UCSD-AML1 (cell line): ENCODE results near the gene KIF1A.
"Not testable (repeated sequence)": the region's sequence is repeated elsewhere in the genome, so short reads cannot be mapped to it uniquely, and the experiment has no call there.

Experiments
- DNase-seq: peaks from one replicate; lab custom pipeline; 2025; ENCODE audit not compliant: unreplicated experiment; lab: John Stamatoyannopoulos, UW

Gene KIF1A

DNA sequence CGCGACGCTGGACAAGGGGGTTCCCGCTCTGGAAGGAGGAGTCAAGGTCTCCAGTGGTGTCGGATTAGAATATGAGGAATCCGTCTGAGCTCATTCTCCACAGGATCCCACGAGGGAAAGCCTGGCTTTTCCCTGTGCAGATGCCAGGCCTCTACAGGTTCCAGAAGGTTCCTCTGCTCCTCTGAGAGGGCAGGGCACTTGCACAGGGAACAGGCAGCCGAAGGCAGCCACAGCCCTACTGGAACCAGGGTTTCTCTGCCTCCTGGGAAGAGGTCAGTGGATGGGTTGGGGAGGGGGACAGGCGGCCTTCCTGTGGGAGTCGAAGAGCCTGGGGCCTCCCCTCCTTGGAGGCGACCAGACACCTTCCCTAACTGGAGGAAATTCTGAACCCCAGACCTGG is 130.0 kb downstream of the KIF1A start:
- no peak for DNase-seq

DNA sequence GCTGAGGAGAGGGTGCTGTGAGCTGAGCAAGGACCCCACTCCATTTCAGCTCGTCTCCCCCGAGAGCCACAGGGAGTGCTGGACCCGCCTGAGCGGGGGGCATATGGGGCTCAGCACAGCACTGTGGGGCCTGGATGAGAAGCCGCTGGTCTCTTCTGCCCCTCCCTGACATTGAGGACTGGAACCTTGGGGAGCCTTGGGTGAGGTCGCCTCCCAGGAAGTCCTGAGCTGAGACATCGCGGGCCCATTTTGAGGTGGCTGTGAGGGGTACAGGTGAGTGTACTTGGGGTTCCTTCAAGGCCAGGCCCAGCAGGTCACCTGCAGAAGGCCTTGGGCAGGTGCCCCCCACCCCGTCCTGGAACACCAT is 131.5 kb downstream of the KIF1A start:
- DNase-seq, result no peak

DNA sequence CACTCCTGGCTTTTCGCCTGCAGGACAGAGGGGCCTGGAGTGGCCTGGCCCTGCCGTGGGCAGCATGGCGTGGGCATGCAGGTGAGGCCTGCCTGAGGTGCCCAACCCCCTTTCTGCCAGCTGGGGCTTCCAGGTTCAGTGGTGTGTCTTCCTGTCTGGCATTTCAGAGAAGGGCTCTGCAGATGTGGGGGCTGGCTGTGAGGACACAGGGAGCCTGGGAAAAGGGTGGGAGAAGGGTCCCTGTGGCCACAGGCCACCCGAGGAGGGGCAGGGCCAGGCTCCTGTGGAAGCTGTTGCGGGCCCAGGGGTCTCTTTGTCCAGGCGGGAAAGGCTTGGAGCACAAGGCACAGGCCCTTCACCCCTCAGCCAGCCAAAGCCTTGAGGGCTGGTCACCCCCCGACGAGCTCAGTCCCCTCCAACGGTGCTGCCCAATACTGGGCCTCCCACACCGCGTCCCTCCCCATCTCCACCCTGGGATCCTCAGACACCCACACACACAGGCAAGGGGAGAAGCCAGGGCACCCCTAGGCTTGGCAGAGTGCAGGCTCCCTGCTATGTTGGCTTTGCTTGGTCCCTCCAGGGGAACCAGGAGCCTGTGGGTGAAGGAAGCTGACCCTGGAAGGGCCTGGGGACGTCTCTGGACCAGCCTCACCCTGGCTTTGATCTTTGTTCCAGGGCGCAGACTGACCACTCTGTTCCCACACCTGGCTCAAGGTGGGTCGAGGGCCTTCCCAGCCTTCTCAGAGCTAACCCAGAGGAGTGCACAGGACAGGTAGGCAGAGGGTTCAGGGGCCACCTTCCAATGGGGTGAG is 132.1 kb downstream of the KIF1A start:
- no peak for DNase-seq

DNA sequence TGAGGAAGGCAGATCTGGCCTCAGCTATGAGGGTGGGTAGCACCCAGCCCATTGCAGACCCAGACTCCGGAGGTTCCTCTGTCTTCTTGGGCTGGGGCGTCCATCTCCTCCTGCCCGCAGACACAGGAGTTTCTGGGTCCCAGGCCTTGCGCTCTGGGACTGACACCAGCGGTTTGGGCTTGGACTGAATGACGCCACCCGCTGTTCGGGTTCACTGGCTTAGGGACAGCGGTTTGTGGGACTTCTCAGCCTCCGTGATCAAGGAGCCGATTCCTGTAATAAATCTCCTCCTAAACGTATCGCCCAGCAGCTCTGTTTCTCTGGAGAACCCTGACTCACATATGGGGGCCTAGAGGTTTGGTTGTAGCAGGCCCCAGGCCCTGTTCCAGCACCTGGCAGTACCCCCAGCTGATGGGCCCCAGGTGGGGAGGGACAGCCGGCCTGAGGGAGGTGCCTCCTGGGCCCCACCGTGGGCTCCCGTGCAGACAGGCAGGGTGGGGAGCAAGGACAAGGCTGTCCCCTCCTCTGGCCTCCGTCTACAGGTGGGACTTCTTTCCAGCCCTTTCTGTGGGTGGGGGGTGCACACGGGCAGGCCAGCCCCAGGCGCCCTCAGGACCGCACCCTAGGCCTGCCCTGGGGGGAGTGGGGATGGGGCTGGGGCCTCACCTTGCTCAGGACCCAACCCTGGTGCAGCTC is 132.8 kb downstream of the KIF1A start:
- DNase-seq, result no peak

DNA sequence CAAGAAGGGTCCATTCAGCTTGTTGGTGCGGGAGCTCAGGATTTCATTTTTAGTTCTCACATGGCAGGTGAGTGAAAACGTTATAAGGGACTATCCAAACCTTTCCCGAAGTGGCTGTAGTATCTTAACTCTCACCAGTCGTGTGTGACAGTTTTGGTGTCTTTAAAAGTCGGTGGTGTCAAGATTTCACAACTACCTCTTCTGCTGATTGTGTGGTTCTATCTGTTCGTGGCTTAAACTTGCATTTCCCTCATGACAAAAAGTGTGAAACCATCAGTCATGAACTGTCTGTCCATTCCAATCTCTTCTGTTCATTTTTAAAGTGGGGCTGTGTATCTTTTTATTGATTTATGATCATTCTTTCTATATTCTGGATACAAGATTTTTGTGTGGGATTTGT is 133.6 kb downstream of the KIF1A start:
- no peak for DNase-seq

DNA sequence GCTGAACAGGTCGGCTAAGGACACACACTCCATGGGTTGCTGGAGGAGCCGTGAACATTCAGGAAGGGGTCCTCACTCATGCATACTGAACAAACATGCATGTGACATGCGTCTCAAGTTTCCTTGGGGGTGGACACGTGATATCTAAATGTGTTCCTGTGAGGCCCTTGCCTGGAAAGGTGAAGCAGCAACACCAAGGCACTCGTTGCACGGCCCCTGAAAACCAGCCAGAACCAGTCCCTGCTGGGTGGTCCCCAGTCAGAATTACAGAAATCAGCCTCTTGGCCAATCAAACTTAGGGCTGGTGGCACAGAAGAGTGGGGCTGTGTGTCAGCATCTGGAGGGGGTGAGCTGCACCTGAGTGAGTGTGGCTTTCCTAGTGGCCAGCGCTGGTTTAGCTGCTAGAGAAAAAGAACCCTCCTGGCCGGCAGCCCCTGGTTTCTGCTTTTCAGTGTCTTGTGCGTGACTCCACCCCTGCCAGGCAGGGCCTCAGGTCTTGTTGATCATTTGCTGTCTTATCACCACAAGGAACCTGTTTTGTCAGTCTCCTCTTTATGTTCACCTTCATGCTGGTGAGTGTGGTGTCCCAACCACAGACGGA is 134.1 kb downstream of the KIF1A start:
- DNase-seq, result no peak

DNA sequence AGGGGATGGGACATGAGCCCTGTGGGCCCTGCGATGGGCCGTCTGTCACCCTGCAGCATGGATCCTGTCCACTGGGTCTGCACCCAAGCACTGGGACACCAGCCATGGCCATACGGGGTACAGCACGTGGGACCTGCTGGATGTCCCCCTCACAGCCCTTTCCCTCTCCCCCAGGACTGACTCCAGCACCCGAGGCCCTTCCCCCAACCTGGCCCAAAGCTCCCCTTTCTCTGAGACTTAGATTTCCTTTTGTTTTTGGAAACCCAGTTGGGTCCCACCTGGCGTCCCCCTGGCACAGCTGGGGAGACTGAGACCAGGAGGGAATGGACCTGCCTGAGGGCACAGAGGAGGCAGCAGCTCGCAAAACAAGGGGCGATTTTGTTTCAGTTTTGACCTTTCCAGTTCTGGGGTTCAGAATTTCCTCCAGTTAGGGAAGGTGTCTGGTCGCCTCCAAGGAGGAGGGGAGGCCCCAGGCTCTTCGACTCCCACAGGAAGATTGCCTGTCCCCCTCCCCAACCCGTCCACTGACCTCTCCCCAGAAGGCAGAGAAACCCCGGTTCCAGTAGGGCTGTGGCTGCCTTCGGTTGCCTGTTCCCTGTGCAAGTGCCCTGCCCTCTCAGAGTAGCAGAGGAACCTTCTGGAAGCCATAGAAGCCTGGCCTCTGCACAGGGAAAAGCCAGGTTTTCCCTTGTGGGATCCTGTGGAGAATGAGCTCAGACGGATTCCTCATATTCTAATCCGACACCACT is 135.9 kb downstream of the KIF1A start:
- not testable (repeated sequence) for DNase-seq

DNA sequence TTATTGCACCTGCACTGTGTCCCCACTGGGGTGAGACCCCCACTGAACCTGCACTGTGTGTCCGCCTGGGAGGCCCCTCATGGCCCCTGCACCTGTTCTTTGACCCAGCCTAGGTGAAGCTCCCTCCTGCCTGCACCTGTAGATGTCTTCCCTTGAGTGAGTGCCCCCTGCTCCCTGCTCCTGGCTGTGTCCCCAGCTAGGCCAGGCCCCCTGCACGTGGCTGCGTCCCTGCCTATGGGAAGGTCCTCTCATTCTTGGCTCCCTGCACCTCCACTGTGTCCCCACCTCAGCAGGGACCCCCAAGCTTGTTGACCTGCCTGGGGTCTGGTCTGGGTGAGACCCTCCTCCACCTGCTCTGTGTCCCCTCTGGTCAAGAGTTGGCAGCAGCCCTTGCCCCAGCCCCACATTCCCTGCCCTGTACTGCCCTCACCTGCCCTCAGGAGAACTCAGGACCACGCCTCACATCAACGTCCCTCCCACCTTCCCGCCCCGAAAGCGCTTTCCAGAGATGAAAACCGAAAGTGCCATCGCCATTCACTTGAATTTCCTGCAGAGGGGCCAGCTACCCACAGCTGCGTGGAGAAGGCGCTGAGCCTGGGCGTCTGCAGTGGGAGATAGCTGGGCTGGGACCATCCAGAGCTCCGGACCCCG is 136.6 kb downstream of the KIF1A start:
- DNase-seq, result not testable (repeated sequence)

DNA sequence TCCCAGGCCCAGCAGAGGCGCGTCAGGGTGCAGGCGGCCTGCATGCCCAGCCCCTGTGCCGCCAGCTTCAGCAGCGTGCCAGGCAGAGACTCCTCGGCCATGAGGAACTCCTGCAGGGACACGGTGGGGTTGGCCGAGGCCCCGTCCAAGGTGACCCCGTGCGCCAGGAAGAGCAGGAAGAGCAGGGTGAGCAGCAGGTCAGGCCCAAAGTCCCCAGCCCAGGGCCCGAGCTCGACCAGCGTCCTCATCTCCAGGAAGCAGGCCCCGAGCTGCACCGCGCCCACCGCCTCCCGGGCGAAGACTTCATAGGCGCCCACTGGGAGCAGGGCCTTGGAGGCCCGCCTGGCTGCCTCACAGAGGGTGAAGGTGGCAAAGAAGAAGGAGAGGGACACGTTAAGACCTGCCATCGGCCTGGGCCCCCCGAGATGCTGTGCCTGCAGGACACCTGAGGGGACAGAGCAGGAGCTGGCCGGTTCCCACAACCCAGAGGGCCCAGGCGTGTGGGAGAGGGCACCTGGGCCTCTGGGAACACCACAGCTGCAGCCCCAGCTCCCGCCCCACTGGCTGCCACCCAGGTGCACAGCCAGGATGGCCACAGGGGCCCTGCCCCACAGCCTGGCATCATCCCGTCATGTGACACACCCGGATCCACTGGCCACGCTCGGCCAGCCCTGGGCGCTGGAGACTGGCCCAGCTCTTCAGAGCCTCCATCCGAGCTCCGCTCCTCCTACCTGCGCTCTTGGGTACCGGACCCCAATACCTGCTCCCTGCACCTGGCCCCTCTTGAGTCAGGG is 137.4 kb downstream of the KIF1A start, which contains the start of gene AQP12B:
AQP12B (minus strand) TSS at position 455 of the 794 bp plus-strand sequence; CDS start at position 407, 48 bp downstream.
- not testable (repeated sequence) for DNase-seq

DNA sequence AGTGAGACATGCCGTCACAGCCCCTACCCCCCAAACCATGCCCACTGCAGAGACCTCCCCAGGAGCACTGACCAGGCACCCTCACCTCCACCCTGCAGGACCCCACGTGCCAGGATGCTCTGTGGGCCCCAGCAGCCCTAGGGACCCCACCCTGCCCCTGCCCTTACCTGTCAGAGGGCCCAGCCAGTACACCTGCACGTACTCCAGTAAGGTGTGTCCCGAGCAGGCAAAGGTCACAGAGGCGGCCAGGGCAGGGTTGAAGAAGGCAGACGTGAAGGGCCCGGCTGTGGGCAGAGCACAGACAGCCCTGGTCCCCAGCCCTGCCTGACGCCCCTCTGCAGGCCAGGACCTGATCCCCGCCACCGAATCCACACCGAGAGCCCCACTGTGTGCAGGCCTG is 139.8 kb downstream of the KIF1A start:
- not testable (repeated sequence) for DNase-seq

DNA sequence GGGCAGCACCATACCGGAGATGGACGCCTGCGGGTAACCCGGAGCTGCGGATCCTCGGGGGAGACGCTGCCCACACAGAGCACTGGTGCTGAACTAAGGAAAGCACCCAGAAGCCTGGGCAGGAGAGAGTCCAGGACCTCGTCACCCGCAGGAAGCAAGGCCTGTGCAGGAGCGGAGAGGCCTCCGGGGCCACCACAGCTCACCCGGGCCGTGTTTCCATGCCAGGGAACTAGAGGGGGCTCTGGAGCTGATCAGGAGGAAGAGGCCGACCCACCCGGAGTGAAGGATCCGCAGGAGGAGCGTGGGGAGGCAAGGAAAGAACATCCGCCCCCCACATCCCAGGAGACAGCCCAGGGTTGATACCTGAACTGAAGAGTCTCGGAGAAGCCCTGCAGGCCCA is 141.1 kb downstream of the KIF1A start:
- not testable (repeated sequence) for DNase-seq

DNA sequence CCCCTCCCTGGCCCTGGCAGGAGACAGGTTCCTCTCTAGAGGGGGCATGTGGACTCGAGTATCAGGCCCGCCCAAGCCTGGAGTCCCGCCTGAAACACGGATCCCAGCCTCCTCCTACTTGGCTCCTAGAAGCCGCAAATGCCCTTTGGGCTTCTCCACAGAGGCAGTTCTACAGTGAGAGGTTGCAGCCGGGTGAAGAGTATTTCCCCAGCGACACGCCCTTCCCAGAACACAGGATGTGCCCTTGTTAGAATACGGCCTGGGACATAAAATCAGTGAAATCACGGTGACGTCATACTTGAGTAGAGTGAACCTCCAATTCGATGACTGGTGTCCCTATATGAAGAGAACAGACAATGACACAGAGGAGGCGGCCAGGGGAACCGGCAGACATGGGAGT is 142.0 kb downstream of the KIF1A start:
- not testable (repeated sequence) for DNase-seq

DNA sequence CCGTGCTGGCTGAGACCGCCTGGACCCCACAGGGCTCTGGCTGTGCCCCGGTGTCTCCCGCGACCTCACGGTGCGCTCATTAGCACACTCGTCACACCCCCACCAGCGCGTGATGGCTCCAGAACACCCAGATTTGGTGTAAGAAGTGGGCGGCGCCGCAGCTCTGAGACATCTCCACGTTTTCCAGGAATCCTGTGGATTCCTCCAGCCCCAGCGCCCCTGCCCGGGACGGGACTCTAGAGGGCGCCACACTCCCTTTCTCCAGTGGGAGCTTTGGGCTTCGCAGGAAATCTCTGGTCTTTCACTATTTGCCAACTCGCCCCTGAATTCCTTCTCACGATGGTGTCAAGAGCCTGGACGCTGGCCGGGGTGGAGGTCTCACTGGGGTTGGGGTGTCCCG is 144.7 kb downstream of the KIF1A start:
- DNase-seq, result not testable (repeated sequence)

DNA sequence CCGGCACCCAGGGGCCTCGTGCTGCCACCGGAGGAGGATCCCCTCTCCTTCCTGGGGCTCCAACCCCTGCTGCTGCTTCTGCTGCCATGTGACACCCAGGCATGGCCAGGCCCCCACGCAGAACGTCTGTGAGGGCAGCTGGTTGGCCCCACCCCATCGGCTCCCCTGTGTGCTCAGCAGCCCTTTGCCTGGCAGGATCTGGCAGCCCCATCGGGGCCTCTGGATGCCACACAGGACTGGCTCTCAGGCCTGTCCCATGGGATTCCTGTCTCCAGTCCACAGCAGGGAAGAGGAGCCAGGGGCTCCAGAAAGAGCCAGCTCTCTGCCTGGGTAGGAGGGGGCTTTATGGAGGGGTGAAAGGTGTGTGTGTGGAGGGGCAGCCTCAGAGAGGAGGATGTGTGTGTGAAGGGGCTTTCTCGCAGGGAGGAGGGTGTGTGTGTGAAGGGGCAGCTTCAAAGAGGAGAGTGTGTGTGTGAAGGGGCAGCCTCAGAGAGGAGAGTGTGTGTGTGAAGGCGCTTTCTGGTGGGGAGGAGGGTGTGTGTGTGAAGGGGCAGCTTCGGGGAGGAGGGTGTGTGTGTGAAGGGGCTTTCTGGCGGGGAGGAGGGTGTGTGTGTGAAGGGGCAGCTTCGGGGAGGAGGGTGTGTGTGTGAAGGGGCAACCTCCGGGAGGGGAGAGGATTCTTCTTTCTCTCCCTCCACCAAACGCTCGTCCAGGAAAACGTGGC is 145.4 kb downstream of the KIF1A start:
- not testable (repeated sequence) for DNase-seq

DNA sequence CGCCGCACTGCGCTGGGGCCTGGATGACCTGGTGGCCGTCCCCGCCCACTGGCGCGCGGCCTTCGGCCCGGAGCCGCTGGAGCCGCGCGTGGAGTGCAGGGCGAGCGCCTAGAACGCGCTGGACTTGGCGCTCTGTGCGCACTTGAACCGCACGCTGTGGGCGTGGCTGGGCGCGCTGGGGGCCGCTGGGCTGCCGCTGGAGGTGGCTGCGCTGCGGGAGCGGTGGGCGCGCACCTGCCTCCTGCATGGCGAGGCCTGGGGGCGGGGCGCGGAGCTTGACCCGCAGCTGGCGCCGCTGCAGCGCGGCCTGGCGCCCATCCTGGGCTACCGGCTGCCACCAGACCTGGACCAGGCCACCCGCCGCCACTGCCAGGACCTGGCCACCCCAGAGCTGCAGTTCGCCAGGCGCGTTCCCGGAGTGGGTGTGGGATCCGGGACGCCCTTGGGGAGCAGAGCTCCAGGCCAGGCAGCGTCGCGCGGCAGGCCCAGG is 147.3 kb downstream of the KIF1A start:
- DNase-seq, result no peak

DNA sequence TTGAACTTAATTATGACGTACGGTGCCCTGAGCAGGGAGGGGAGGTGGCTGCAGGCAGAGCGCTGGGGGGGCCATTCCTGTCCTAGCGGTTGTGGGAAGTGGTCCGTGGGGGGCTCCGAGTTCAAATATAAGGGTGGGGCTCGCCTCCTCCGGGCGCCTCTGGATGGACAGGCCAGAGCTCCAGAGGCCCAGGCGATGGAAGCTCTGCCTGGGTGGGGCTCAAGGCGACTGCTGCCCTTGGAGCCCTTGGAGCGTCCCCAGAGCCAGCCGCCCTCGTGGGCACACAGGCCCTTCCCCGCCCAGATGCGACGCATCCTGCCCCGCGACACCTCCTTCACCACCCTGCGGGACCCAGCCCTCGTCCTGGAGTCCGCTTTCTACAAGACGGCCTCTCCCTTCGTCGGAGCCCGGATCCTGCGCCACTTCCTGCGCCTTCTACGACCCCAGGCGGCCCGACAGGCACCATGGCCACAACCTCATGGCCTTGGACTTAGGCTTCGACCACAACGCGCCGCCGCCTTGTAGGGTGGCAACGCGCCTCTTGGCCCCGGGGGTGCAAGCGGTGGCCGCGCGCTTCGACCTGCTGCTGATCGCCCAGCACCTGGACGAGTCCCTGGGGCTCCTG is 147.8 kb downstream of the KIF1A start:
- DNase-seq, result no peak

DNA sequence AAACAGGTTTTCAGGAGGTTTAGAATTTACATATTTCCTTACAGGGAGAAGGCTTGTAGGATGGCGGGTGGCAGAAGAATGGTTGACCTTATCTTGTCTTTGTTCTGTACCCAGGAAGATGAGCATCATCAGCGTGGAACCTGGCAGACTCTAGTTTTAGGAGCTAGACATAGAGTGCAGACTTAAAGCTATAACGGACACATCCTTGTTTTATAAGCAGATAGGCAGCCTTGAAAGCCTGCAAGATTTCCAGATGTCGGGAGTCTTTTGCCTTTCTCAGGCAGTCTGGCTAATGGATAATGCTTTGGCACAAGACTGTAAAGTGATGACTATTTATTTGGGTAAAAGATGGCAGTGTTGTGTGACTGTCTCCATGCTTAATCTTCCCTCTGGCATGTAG is 149.1 kb downstream of the KIF1A start:
- no peak for DNase-seq

DNA sequence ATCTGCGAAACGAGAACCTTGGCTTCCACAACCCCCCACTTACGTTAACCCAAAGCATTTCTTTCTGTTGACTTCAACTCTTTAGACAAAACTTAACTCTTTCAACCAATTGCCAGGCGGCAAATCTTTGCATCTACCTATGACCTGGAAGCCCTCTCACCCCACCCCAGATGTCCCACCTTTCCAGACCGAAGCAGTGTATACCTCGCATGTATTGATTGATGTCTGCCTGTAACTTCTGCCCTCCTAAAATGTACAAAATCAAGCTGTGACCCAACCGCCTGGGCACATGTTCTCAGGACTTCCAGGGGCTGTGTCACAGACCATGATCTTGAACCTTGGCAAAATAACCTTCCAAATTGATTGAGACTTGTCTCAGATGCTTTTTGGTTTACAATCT is 149.6 kb downstream of the KIF1A start:
- no peak for DNase-seq

DNA sequence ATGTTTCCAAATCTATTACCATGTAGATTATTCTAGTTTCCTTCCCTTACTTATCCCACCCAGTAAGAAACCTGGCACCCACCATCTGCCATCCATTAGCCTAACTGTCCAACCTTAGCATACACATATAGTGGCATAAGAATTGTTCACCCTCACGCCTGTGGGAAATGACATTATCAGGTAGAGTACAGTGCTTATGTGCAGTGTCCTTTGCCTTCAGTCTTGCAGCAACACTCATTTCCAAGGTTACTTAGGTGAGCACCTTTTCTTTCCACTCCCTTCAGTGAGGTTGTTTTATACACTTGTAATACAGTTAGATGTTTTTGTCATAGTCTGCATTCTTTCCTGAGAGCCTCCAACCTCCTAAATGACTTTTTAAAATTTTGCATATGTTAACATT is 155.4 kb downstream of the KIF1A start:
- DNase-seq, result no peak
